GM10248 (cell line): ENCODE measurements around the gene RPL10.
"Not testable (repeated sequence)": the region's sequence is repeated elsewhere in the genome, so short reads cannot be mapped to it uniquely, and the experiment has no call there.

ENCODE experiments used
- CTCF ChIA-PET: fragments of 300-600 bp; sonication (Branson Sonifier 250); formaldehyde crosslinking; extraction: SDS; loops from one replicate; lab custom pipeline; 2021; ENCODE audit warnings: antibody characterized with exemption; lab: Yijun Ruan, JAX
- POLR2A ChIA-PET: fragments of 350-650 bp; sonication (Branson Sonifier 250); formaldehyde crosslinking; extraction: SDS; loops from one replicate; lab custom pipeline; 2020; ENCODE audit warnings: antibody characterized with exemption; lab: Yijun Ruan, JAX
- DNase-seq: peaks from one replicate; pipeline ENCODE4 v3.0.0; 2012; ENCODE audit errors: extremely low spot score
- TF ChIP-seq, protein P1 (sequence below): IDR thresholded peaks from 2 replicates; pipeline ENCODE4 v1.5.1; 2012; ENCODE audit warnings: mild to moderate bottlenecking, low read depth; ENCODE audit errors: extremely low read depth, missing control alignments, control extremely low read depth

The RPL10 gene

GRCh38 chrX:154399527-154400368 lies 1.6 kb downstream of the RPL10 start:
- no peak for DNase-seq
- ChIA-PET POLR2A (interaction anchor here (1.2 to 1.5 kb wide), 2 partner anchors 12 to 90 kb away, joined by 3 to 4 read pairs; partner anchors contain the start of gene SLC10A3), CTCF (interaction anchor here (1.7 to 3.0 kb wide), 6 partner anchors 11 to 386 kb away, joined by 4 to 12 read pairs (median 6); partner anchors contain the start of genes EMD, FLNA and TAFAZZIN)
- TF ChIP-seq, protein P1, sequence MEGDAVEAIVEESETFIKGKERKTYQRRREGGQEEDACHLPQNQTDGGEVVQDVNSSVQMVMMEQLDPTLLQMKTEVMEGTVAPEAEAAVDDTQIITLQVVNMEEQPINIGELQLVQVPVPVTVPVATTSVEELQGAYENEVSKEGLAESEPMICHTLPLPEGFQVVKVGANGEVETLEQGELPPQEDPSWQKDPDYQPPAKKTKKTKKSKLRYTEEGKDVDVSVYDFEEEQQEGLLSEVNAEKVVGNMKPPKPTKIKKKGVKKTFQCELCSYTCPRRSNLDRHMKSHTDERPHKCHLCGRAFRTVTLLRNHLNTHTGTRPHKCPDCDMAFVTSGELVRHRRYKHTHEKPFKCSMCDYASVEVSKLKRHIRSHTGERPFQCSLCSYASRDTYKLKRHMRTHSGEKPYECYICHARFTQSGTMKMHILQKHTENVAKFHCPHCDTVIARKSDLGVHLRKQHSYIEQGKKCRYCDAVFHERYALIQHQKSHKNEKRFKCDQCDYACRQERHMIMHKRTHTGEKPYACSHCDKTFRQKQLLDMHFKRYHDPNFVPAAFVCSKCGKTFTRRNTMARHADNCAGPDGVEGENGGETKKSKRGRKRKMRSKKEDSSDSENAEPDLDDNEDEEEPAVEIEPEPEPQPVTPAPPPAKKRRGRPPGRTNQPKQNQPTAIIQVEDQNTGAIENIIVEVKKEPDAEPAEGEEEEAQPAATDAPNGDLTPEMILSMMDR: no peak

DNA sequence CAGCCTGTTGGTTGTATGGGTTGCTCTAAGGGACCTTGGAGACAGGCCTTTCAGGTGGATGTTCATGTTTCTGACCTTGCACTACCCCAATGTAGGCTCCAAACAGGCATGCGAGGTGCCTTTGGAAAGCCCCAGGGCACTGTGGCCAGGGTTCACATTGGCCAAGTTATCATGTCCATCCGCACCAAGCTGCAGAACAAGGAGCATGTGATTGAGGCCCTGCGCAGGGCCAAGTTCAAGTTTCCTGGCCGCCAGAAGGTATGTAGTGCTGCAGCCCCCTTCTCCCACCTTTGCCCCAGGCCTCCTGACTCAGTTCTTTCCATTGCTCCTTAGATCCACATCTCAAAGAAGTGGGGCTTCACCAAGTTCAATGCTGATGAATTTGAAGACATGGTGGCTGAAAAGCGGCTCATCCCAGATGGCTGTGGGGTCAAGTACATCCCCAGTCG lies 2.2 kb downstream of the RPL10 start:
- POLR2A ChIA-PET: interaction anchor here (1.5 kb wide), 1 partner anchor 12 kb away, joined by 3 read pairs; no protein-coding TSS in a partner anchor
- not testable (repeated sequence) for DNase-seq
- CTCF ChIA-PET: interaction anchor here (1.8 to 3.0 kb wide), 3 partner anchors 27 to 134 kb away, joined by 4 to 9 read pairs (median 9); partner anchors contain the start of gene FLNA

DNA sequence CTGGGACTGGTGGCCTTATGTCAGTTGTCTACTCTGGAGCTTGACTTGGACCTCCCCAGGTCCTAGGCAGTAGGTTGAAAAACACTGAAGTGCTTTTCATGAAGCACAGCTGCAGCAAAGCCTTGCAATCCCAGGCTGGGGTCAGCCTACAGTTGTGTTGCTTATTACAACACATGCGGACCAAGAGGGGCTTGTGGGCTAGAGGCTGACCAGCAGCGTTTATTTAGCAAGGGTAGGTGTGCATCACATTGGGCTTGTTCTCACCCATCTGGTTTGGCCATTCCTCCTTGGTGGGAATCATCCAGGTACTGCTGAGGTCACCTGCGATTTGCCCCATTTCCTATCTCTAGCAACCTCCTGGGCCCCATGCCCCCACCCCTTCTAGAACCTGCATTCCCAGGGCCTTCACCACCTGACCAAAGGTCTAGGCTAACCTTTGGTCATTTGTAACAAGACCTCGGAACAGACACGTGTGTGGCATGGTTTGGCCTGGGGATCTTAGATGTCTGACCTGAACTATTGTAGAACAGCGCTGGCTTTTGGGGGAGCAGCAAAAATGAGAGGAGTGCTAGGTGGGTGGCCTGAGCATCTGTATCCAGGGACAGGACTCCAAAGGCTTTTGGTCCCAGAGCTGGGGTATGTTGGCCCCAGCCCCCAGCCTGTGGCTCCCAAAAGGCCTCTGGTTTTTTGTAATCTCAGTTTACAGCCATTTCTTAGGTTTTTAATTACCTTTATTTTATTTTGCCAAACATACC lies 3.0 kb downstream of the RPL10 start:
- DNase-seq: no peak
- TF ChIP-seq, protein P1: no peak

DNA sequence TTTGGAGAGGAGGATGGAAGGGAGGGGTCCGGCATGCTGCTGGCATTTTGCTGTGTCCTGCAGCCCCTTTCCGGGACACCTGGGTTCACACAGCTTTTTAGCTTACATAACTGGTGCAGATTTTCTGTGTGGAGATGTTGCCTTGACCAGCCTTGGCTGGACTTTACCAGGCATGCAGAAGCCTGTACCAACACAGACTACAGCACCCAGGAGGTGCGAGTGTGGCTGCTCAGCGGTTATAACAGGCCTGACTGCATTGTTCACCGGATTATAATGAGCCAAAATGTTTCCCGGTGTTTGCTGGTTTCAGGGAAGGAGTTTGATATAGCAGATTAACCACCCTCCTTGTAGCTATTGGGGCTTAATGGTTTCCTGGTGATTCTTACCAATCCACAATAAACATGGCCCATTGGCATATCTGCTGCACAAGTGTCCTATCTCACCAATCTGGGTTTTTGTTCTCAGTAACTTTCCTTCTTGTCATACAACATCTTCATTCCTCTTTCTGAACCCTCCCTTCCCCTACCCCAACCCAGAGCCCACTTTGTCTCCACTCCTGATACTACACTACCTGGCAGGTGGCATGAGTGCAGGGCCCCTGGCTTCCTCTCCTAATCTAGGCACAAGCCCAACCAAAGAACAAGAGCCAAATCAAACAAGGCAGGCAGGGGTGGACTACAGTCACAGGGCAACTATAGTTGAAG lies 3.9 kb downstream of the RPL10 start:
- TF ChIP-seq, protein P1: no peak
- ChIA-PET POLR2A (interaction anchor here (1.2 kb wide), 1 partner anchor 56 kb away, joined by 3 read pairs; the partner anchor contains the start of gene PLXNA3), CTCF (interaction anchor here (0.7 kb wide), 1 partner anchor 83 kb away, joined by 3 read pairs; no protein-coding TSS in a partner anchor)
- no peak for DNase-seq

More for the DNA sequence above, 3.0 kb downstream of the RPL10 start:
- POLR2A ChIA-PET: no interaction called here
- CTCF ChIA-PET: interaction anchor here (0.7 to 2.5 kb wide), 2 partner anchors 84 to 126 kb away, joined by 3 to 9 read pairs; no protein-coding TSS in a partner anchor

DNA sequence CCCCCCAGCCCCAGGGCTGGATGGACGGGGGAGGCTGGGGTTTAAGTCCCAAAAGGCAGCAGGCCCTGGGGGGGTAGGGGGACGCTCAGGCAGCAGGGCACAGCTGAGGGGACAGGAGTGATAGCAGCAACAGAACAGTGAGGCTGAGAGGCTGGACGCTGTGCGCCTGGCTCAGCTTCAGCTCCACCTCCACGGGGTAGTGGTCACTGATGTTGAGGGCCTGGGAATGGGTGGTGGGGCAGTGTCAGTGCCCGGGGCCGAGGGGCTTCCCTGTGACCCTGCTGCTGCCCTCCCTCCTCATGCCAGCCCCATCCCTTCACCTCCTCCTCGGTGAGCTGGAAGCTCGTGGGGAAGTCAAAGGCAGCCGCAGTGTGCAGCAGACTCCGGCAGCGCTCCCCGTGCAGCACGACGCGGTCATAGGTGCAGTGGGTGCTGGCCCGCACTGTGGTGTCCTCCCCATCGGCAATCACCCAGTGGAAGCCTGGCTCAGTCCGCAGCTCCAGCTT lies 4.5 kb downstream of the RPL10 start:
- no peak for DNase-seq
- CTCF ChIA-PET: no interaction called here
- POLR2A ChIA-PET: interaction anchor here (0.5 to 1.2 kb wide), 2 partner anchors 56 to 74 kb away, joined by 3 to 4 read pairs; partner anchors contain the start of gene PLXNA3
- TF ChIP-seq, protein P1: no peak

DNA sequence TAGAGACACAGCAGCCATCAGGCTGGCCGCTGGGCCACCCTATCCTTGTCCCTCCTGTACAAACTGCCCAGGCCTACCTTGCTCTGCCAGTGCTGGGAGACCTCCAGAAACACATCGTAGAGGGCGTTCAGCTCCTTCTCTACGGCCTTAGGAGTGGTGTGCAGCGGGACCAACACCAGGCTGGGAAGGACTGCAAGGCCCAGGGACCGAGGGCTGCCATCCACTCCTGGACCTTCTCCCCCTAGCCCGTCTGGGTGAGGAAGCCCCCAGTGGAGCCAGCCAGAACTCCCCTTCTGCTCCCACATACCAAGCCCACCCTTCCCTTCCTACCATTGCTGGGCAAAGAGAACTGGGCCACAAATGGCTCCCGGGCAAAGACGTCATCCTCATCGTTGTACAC lies 5.0 kb downstream of the RPL10 start:
- TF ChIP-seq, protein P1: no peak

More for the DNA sequence above, 5.0 kb downstream of the RPL10 start:
- CTCF ChIA-PET: no interaction called here
- DNase-seq: no peak
- POLR2A ChIA-PET: no interaction called here
